Right renal cortex interstitium (tissue), 3 donors: ENCODE results near the gene DUSP9. TPM values are rescaled to one million over a fixed set of nuclear protein-coding genes. Genes with fewer than 3 reads are reported as not detected.

Experiments
- DNase-seq, 3 donors: peaks; one replicate each; pipeline ENCODE4 v3.0.0-alpha.2; 2013; ENCODE audit warnings: low read depth in 3 of 3, low spot score in 2 of 3
- polyA plus RNA-seq, 3 donors: library from polyadenylated mRNA; unstranded; fragments of 120-200 nt; gene quantifications; one replicate each; pipeline ENCODE4 v1.2.1, GENCODE V29; 2013; ENCODE audit not compliant: insufficient read length in 3 of 3

DUSP9 gene
- polyA plus RNA-seq, 3 donors: 37.8 to 46.1 (median 41.7) TPM

DNA sequence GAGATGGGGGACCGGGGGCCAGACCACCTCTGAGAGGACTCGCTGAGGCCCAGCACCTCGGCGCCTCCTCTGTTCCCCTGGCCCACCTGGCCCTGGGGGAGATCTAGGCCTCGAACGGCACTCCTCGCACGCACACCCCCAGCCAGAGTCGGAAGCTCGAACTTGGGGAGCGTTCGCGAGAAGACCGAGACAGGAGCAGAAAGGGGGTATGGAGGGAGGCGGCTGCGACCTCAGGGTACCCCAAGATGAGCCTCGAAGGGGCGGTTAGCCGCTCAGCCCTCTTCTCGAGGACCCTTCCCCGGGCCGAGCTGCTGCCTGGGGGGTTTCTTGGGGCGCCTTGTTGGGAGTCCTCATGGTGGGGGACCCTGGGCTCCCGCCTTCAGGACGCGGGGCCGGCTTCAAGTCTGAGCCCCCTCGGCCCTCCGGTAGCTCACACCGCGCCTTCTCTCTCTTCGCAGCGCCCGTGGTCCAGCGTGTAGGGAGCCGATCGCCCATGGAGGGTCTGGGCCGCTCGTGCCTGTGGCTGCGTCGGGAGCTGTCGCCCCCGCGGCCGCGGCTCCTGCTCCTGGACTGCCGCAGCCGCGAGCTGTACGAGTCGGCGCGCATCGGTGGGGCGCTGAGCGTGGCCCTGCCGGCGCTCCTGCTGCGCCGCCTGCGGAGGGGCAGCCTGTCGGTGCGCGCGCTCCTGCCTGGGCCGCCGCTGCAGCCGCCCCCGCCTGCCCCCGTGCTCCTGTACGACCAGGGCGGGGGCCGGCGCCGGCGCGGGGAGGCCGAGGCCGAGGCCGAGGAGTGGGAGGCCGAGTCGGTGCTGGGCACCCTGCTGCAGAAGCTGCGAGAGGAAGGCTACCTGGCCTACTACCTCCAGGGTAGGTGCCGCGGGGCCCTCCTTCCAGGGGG, 706 bp downstream of the DUSP9 start:
- no peak for DNase-seq

DNA sequence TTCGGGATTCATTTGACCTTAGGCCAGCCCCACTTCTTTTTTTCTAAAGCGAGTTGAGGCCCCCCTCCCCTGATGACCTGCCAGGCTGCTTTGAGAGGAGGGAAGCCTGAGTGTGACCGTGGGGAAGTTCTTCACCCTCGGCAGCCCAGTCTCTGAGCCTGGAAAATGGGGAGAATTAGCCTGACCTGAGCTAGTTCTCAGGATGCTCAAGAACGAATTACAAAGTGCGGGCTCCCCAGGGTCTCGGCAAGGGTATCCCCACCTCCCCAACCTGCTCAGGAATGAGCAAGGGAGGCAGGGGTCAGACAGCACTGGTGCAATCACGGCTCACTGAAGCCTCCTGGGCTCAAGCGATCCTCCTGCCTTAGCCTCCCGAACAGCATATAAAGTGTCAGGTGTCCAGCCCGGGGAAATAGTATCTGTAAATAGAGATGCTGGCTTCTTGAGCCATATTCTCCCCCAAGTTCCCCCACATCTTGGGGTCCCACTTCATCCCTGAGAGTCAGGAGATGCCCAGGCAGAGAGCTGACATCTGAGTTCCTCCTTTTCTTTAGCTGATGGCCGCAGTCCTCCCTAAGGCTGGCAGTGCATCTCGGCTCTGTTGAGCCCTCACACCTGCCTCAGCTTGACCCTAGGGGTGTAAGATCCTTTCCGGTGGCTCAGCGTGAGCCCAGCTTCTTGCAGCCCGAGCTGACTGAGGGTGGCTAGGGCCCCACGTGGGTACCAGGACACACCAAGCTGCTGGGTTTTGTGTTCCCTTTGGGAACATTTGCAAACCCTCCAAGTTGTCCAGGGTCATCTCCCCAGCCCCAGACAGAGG, 1.6 kb downstream of the DUSP9 start:
- no peak for DNase-seq

DNA sequence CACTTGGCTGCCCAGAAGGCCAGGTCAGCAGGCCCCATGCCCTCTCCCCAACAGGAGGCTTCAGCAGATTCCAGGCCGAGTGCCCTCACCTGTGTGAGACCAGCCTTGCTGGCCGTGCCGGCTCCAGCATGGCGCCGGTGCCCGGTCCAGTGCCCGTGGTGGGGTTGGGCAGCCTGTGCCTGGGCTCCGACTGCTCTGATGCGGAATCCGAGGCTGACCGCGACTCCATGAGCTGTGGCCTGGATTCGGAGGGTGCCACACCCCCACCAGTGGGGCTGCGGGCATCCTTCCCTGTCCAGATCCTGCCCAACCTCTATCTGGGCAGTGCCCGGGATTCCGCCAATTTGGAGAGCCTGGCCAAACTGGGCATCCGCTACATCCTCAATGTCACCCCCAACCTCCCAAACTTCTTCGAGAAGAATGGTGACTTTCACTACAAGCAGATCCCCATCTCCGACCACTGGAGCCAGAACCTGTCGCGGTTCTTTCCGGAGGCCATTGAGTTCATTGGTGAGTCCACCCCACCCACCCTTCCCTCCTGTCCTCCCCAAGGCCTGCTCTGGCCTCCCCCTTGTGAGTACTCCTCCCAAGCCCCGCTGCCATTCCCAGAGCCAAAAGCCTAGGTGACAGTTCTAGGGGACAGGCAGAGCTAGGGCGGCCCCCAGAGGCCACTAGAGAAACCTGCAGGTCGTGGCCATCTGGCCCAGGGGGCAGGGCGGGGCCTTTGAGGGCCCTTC, 2.3 kb downstream of the DUSP9 start:
- DNase-seq: no peak

DNA sequence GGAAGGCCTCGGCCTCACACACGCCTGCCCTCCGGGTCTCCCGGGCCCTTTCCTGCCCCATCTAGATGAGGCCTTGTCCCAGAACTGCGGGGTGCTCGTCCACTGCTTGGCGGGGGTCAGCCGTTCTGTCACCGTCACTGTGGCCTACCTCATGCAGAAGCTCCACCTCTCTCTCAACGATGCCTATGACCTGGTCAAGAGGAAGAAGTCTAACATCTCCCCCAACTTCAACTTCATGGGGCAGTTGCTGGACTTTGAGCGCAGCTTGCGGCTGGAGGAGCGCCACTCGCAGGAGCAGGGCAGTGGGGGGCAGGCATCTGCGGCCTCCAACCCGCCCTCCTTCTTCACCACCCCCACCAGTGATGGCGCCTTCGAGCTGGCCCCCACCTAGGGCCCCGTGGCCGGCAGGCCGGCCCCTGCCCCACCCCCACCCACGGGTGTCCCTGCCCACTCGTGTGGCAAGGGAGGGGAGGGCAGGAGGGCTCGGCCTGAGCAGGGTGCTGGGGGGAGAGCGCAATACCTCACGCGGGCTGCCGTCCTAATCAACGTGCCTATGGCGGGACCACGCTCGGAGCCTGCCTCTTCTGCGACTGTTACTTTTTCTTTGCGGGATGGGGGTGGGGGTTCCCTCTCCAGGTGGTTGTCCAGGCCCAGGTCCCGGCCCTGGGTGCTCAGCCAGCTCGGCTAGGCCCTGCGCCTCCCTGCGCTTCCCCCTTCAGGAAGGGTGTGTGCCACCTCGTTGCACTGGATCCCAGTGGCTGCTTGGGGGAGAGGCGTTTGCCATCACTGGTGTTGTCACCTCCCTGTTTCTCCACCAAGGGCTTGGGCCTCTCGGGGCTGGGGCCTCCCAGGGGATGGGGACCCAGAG, 3.1 kb downstream of the DUSP9 start:
- no peak for DNase-seq

DNA sequence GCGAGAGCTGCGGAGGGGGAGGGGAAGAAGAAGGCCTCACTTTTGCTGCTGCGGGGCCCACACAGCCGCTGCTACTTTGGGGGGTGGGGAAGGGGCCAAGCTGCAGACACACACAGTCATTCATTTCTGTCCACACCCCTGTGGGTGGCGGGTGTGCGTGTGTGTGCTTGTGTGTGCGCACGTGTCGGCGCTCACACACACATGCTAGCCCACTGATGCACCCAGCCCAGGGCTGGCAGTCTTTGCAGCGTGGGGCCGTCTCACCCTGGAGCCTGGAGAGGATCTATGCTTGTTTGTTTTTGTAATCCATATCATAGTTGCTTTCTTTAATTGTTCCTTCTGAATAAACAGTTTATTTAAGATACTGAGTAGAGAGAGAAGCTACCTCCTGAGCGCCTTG, 4.0 kb downstream of the DUSP9 start:
- no peak for DNase-seq

DNA sequence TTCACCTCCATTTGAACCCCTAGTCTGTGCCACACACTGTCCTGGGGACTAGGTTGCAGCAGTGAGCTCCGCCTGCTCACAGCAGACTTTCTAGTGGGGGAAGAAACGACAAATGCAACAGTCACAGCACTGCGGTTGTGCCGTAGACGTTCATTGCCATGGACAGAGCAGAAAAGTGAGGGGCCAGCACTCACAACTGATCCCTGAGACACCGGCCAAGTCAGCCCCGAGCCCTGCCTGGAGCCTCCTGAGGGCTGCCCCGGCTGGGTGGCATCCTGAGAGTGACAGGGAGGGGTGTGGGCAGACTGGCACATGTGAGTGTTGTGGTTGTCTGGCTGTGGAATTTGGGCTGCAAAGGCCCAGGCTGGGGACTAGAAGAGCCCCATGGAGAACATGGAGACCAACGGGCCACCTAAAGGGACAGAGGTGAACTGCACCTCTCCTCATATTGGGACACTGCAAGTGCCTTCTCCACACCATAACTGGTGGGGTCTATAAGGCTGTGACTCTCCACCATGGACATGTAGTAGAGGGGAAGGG, 4.6 kb downstream of the DUSP9 start:
- no peak for DNase-seq

DNA sequence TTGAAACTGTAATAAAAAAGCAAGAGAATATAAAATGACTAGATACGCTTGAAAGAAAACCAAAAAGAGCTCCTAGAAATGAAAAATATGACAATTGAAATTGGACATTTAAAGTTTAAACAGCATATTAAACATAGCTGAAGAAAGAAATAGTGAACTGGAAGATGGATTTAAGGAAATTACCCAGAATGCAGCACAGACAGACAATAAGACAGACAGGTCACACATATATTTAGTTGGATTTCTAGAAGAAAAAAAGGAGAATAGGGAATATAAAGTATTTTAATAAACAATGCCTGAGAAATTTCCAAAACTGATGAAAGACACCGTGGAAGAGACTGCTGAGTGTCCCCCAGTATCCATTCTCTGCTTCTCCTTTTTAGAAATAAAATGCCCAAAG, 6.6 kb downstream of the DUSP9 start:
- no peak for DNase-seq

DNA sequence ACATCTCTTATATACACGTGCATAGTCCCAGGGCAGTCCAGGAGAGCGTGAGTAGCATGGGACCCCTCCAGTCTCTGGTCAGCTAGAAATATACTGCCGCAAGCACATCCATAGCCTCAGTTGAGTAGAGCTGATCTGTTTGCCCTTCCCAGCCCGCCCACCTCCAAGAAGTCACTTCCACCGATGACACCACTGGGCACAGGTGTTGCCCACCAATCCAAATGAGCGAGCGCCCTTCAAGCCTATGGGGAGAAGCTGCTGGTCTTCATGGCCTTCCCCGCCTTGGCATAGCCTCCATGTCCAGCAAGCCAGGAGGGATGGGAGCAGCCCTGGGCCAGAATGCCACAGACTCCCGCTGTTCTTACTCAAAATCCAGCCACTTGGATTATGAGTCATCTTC, 10.2 kb downstream of the DUSP9 start:
- no peak for DNase-seq

DNA sequence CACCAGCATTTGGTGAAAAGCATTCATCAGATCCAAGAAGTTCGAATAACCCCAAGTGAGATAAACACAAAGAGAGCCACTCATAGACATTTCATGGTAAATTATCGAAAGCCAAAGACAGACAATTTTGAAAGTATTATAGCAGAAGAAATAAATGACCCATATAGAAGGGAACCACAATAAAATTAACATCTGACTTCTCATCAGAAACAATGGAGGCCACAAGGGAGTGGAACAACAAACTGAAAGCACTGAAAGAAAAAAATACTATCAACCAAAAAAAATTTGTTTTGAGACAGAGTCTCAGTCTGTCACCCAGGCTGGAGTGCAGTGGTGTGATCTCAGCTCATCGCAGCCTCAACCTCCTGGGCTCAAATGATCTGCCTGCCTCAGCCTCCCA, 12.3 kb downstream of the DUSP9 start:
- no peak for DNase-seq

DNA sequence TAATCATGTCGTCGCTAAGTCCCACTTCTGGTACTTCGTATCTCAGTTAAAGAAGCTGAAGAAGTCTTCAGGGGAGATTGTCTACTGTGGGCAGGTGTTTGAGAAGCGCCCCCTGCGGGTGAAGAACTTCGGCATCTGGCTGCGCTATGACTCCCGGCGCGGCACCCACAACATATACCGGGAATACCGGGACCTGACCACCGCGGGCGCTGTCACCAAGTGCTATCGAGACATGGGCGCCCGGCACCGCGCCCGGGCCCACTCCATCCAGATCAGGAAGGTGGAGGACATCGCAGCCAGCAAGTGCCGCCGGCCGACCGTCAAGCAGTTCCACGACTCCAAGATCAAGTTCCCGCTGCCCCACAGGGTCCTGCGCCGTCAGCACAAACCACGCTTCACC, 15.3 kb downstream of the DUSP9 start:
- no peak for DNase-seq

DNA sequence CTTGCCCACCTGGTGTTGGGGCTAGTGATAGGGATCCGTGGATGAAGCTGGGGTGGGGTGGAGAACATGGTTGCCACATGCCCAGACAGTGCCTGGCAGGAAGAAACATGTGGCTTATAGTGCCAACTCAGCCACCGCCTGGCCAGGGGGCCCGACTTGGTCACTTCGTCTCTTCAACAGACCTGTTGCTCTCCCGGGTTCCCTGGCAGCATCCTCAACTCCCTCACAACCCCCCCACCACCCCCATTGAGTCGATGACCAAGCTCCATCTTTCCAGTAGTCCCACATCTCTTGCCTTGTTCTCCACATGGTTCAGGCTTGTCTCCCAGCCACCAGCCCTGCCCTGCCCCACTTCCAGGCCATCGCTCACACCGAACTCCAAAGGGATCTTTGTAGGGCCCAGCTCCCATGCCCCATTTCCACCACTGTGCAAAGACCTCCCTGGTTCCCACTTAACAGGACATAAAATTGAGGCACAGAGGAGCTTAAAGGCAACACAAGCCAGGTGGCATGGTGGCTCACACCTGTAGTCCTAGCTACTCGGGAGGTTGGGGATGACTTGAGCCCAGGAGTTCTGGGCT, 18.8 kb downstream of the DUSP9 start:
- no peak for DNase-seq

DNA sequence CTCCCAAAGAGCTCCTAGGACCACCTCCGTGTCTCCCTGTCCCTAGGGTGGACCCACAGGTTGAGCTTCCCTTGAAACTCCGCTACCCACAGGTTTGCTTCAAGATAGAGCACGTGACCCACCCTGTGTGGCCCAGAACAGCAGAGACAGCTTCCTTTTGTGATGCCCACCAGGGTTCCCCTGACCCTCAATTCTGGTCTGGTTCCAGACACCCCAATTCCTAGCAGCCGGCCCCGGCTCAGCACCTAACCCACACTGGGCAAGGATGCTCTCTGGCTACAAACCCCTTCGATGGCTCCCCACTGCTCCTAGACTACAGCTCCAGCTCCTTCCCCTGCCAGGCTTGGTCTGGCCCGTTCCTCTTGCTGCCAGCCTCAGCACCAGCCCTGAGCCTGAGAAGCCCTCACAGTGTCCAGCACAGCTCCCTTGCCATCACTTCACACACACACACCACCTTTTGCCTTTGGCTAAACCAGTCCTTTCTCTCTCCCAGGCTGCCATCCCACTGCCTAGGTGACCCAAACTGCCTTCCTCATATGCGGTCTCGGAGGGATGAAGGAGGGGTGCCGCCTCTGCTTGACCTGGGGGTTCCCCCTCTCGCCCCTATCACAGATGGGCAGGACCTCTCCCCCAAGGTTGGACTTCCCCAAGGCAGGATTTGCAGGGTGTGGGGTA, 20.4 kb downstream of the DUSP9 start:
- DNase-seq: no peak

DNA sequence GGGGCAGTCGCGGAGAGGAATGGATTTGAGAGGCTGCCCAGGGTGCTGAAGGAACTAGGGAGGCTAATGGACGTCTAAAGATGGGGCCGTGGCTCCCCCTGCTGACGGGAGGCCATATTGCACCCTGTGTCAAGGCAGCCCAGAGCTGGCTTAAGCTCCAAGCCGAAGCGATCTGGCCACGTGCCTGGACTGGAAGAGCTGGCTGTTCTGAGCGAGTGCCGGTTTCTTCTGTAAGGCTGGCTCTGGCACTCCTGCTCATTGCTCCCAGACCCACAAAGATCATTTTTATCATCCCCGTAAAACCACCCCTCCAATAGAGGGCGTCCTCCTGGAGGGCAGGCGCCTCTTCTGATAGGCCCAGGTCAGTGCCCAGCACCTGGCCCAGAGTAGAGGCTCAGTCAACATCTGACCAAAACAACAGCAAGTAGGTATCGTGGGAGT, 21.0 kb downstream of the DUSP9 start:
- no peak for DNase-seq

DNA sequence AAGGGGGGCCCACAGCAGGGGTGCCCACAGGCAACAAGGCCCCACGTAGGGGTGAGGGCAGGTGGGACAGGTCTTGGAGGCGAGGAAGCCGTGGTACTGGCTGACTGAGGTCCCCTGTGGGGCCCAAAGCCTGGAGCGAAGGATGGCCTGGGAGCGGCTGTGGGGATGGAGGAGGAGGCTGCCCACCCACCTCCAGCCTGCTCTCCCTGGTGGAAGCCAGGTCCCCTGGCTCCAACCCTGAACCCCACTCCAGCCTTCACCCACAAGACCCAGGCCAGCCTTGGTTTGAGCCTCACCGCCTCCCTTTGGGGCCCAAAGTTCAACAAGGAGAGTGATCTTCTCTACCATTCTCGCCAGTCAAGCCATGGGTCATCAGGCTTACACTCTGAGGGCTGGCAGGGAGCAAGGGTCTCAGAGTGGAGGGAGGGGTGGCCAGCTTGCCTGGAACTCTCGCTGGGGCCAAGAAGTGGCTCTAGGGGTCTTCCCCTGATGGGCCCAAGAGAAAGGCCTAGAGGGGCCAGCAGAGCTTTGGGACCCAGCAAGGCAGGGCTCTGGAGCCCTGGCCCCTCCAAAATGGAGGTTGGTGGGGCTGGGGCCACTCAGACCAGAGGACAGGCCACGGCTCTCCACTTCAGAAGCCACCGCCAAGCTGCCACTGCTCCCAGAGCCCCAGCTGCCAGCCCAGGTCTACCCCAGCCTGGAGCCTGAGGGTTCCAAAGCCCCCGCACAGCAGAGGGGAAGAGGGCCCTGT, 21.6 kb downstream of the DUSP9 start:
- DNase-seq: no peak

DNA sequence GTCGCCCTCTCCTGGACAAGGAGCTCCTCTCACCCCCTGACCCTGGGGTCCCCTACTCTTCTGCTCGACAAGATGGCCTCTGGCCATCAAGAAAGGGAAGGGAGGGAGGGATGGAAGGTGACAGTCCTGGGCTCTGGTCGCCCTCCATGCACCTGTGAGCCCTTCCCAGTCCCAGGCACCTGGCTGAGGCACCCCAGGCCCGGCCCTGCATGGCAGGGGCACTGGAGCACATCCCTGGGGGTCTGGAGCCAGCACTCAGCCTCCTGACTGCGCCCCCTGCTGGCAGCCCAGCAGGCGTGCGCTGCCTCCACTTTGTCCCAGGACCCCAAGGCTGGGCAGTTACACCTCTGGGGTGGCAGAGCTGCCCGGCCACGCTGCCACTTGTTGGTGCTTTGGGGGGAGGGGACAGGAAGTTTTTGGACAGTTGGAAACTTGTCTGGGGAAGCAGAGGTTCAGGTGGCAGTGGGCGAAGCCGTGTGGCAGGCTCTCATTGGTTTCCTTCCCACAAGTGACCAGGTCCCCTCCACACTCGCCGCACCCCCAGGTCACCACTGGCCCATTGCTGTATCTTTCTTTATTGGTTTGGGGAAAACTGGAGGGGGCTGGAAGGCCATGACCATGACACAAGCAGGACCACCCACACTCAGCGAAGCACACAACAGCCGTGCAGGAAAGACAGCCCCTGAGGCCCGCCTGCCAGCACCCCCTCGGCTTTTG, 22.3 kb downstream of the DUSP9 start:
- no peak for DNase-seq

DNA sequence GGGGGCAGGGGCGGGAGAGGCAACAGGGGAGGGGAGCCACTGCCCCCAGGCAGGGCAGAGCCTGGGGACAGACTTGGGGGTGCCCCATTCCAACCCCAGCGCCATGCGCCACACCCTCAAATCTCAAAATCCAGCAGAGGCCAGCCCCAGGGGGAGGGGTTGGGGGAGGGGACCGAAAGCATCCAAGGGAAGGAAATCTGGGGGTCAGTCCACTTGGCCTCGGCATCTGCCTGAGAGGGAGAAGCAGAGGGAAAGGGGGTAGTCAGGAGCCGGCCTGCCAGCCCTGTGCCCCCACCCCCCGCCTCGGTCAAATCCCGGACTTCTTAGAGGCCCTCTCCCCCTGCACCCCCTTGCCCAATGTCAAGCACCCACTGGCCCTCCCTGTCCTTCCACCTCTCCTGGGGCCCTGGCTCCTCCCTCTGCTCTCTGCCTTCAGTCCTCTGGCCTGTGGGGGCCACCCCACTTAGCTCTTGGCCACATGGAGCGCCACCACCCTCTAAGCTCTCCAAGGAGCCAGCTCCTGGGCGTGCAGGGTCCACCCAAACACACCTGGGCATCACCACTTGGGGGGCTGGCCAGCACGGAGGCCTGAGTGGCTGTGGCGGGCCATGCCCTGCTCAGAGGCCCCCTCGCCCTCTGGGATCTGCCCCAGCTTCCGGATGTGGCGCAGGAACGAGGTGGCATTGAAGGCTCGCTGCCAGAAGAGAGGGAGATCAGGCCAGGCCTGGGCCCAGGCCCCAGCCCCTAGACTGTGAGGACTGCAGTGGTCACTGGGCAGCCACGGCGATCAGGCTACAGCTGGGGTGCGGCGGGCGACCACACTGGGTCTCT, 23.1 kb downstream of the DUSP9 start:
- no peak for DNase-seq
